Stomach smooth muscle (tissue), 2 donors: ENCODE results near the gene UNC119.

ENCODE experiments used
- H3K27ac ChIP-seq: one replicate; pipeline ENCODE4 v1.7.0; 2013; ENCODE audit warnings: mild to moderate bottlenecking, low read length, inconsistent platforms
- H3K27me3 ChIP-seq, 2 donors: one replicate each; pipeline ENCODE4 v1.7.0; 2013; ENCODE audit warnings: low read length in 2 of 2; ENCODE audit not compliant: insufficient read depth in 2 of 2, control insufficient read depth in 1 of 2
- H3K36me3 ChIP-seq, 2 donors: one replicate each; pipeline ENCODE4 v1.7.0; 2013; ENCODE audit warnings: low read length in 2 of 2; ENCODE audit not compliant: control insufficient read depth in 2 of 2, insufficient read depth in 2 of 2
- H3K4me1 ChIP-seq: one replicate; pipeline ENCODE4 v1.7.0; 2013; ENCODE audit warnings: low read length; ENCODE audit not compliant: control insufficient read depth, insufficient read depth
- H3K4me3 ChIP-seq, 2 donors: one replicate each; pipeline ENCODE4 v1.7.0; 2013; ENCODE audit warnings: low read length in 2 of 2
- H3K9ac ChIP-seq, 2 donors: one replicate each; pipeline ENCODE4 v1.7.0; 2013; ENCODE audit warnings: low read length in 2 of 2, mild to moderate bottlenecking in 1 of 2
- H3K9me3 ChIP-seq, 2 donors: one replicate each; pipeline ENCODE4 v1.7.0; 2013; ENCODE audit warnings: low read length in 2 of 2; ENCODE audit not compliant: control insufficient read depth in 2 of 2
- donor health status: healthy.
- donor health status: Pancreatic carcinoma.

The UNC119 gene

GRCh38 chr17:28506763-28507487, 45.5 kb downstream of the UNC119 start:
- no peak overlapping the region for H3K27ac ChIP-seq
- no peaks in the 10 kb centered on the region for H3K9me3 ChIP-seq
- H3K36me3 ChIP-seq: no peaks in the 10 kb centered on the region
- H3K9ac ChIP-seq: no peak overlapping the region
- no peak overlapping the region for H3K4me3 ChIP-seq
- H3K27me3 ChIP-seq: peaks cover 14 to 29% of the 10 kb centered on the region in 2 donors
- H3K4me1 ChIP-seq: no peaks in the 10 kb centered on the region

GRCh38 chr17:28505986-28506665, 46.3 kb downstream of the UNC119 start, which contains the start of gene FOXN1:
Gene FOXN1, plus strand, starts transcription at chr17:28506348. Its CDS starts 17,622 bp downstream, at chr17:28523970.
- H3K4me3 ChIP-seq: no peak within 1 kb of the TSS
- H3K9ac ChIP-seq: no peak within 1 kb of the TSS
- H3K27ac ChIP-seq: no peak within 1 kb of the TSS
- H3K9me3 ChIP-seq: no peaks in the 10 kb centered on the region
- H3K27me3 ChIP-seq: peaks cover 10 to 24% of the 10 kb centered on the region in 2 donors
- no peaks in the 10 kb centered on the region for H3K36me3 ChIP-seq
- peaks cover 3% of the 10 kb centered on the region for H3K4me1 ChIP-seq

GRCh38 chr17:28503420-28503819, 49.0 kb downstream of the UNC119 start:
- peaks cover 3% of the 10 kb centered on the region for H3K4me1 ChIP-seq
- no peak overlapping the region for H3K9ac ChIP-seq

GRCh38 chr17:28501421-28502284, 50.8 kb downstream of the UNC119 start:
- Histone ChIP-seq H3K36me3 (no peaks in the 10 kb centered on the region), H3K9ac (no peak overlapping the region), H3K27ac (no peak overlapping the region), H3K9me3 (no peaks in the 10 kb centered on the region), H3K4me3 (no peak overlapping the region), H3K27me3 (peaks cover 2 to 5% of the 10 kb centered on the region in 2 donors), H3K4me1 (peaks cover 3% of the 10 kb centered on the region)

More at GRCh38 chr17:28503420-28503819, 49.0 kb downstream of the UNC119 start:
- Histone ChIP-seq H3K9me3 (no peaks in the 10 kb centered on the region), H3K27ac (no peak overlapping the region), H3K4me3 (no peak overlapping the region), H3K36me3 (no peaks in the 10 kb centered on the region), H3K27me3 (peaks cover 4 to 14% of the 10 kb centered on the region in 2 donors)

GRCh38 chr17:28500712-28501379, 51.6 kb downstream of the UNC119 start:
- no peak overlapping the region for H3K27ac ChIP-seq
- no peaks in the 10 kb centered on the region for H3K36me3 ChIP-seq
- no peaks in the 10 kb centered on the region for H3K9me3 ChIP-seq
- H3K4me1 ChIP-seq: peaks cover 3% of the 10 kb centered on the region
- peaks cover 3 to 7% of the 10 kb centered on the region in 2 donors for H3K27me3 ChIP-seq
- no peak overlapping the region for H3K9ac ChIP-seq
- H3K4me3 ChIP-seq: no peak overlapping the region

- Histone ChIP-seq H3K27me3 (peaks cover 8% of the 10 kb centered on the region in 2 donors), H3K9ac (no peak overlapping the region), H3K4me1 (peaks cover 3% of the 10 kb centered on the region), H3K27ac (no peak overlapping the region), H3K9me3 (no peaks in the 10 kb centered on the region), H3K36me3 (no peaks in the 10 kb centered on the region), H3K4me3 (no peak overlapping the region)
These were observed 52.6 kb downstream of the UNC119 start for GRCh38 chr17:28499684-28500357.

- Histone ChIP-seq H3K4me3 (no peak overlapping the region), H3K9me3 (no peaks in the 10 kb centered on the region), H3K9ac (no peak overlapping the region), H3K36me3 (no peaks in the 10 kb centered on the region), H3K27ac (no peak overlapping the region), H3K27me3 (peaks cover 9 to 11% of the 10 kb centered on the region in 2 donors), H3K4me1 (peaks cover 3% of the 10 kb centered on the region)
These were observed 53.1 kb downstream of the UNC119 start for GRCh38 chr17:28499364-28499664.

GRCh38 chr17:28498652-28499363, 53.6 kb downstream of the UNC119 start:
- no peaks in the 10 kb centered on the region for H3K36me3 ChIP-seq
- H3K27me3 ChIP-seq: peaks cover 13% of the 10 kb centered on the region in 2 donors
- no peaks in the 10 kb centered on the region for H3K9me3 ChIP-seq
- H3K4me3 ChIP-seq: no peak overlapping the region
- H3K9ac ChIP-seq: no peak overlapping the region
- H3K27ac ChIP-seq: no peak overlapping the region
- H3K4me1 ChIP-seq: peaks cover 3% of the 10 kb centered on the region

- peaks cover 3% of the 10 kb centered on the region for H3K4me1 ChIP-seq
- no peak overlapping the region for H3K4me3 ChIP-seq
- H3K9ac ChIP-seq: no peak overlapping the region
- H3K9me3 ChIP-seq: no peaks in the 10 kb centered on the region
- no peak overlapping the region for H3K27ac ChIP-seq
- H3K36me3 ChIP-seq: no peaks in the 10 kb centered on the region
- peaks cover 13 to 16% of the 10 kb centered on the region in 2 donors for H3K27me3 ChIP-seq
These were observed 54.5 kb downstream of the UNC119 start for GRCh38 chr17:28497931-28498330.
